Kidney (tissue), 14 donors: Measurements from ENCODE around the gene PRKAR1B. TPM values are rescaled to one million over a fixed set of nuclear protein-coding genes. Genes with fewer than 3 reads are reported as not detected.
A peak's percentile ranks its signal among the peaks of the same experiment; 100 is the strongest.

Source experiments
- DNase-seq, 5 donors: peaks; one replicate each; pipeline ENCODE4 v3.0.0-alpha.2; 2013 to 2020
- FAIRE-seq: peaks from 2 replicates; lab custom pipeline; 2012; peaks lifted over from hg19 to GRCh38; lab: Jason Lieb, UNC
- H3K27ac ChIP-seq, 2 donors: one replicate each; pipeline ENCODE4 v1.7.0; 2013; ENCODE audit warnings: low read depth in 2 of 2, low read length in 2 of 2, inconsistent platforms in 1 of 2
- H3K27me3 ChIP-seq: one replicate; pipeline ENCODE4 v1.7.1; 2013; ENCODE audit warnings: low read length, inconsistent platforms; ENCODE audit not compliant: control insufficient read depth, insufficient read depth
- H3K36me3 ChIP-seq, 3 donors: one replicate each; pipeline versions ENCODE4 v1.7.0 to v1.7.1; 2013; ENCODE audit warnings: low read length in 3 of 3, control low read depth in 1 of 3, inconsistent platforms in 1 of 3; ENCODE audit not compliant: insufficient read depth in 3 of 3, control insufficient read depth in 2 of 3
- H3K4me1 ChIP-seq, 3 donors: one replicate each; pipeline versions ENCODE4 v1.7.0 to v1.7.1; 2013; ENCODE audit warnings: low read length in 3 of 3, inconsistent platforms in 1 of 3, low read depth in 1 of 3; ENCODE audit not compliant: control insufficient read depth in 2 of 3, insufficient read depth in 2 of 3
- H3K4me3 ChIP-seq, 3 donors: one replicate each; pipeline versions ENCODE4 v1.7.0 to v1.8.1; 2013; ENCODE audit warnings: low read length in 3 of 3, control low read depth in 1 of 3, inconsistent platforms in 1 of 3
- H3K9ac ChIP-seq, 3 donors: one replicate each; pipeline versions ENCODE4 v1.7.0 to v1.7.1; 2013; ENCODE audit warnings: low read length in 3 of 3, control low read depth in 1 of 3, inconsistent platforms in 1 of 3
- H3K9me3 ChIP-seq, 3 donors: one replicate each; pipeline versions ENCODE4 v1.7.0 to v1.7.1; 2013; ENCODE audit warnings: low read length in 3 of 3, control low read depth in 1 of 3, inconsistent platforms in 1 of 3; ENCODE audit not compliant: control insufficient read depth in 2 of 3, insufficient read depth in 1 of 3
- intact Hi-C: fragments of 100-400 bp; cut with DNase I; formaldehyde crosslinking; loops from one replicate; pipeline ENCODE4 v1.11.1; 2022
- polyA plus RNA-seq: library from polyadenylated mRNA; stranded (reverse); fragments of 350-450 nt; fragmentation: Illumina TruSeq; extraction: RNeasy Lipid Tissue Mini Kit (QIAGEN cat#74804); gene quantifications from one replicate; pipeline ENCODE4 v1.2.3, GENCODE V29; 2014; ENCODE audit warnings: low read depth, low replicate concordance; ENCODE audit not compliant: insufficient read depth
- total RNA-seq: library from RNA; stranded (reverse); fragmentation: NEBNext Ultra II Directional; extraction: Animal tissue kit (Norgen Biotek cat#: 25700); gene quantifications from one replicate; pipeline ENCODE4 v1.2.1, GENCODE V29; 2021
- TF ChIP-seq, protein P1 (sequence below): IDR thresholded peaks from 3 replicates; pipeline ENCODE4 v1.5.1; 2012; ENCODE audit warnings: mild to moderate bottlenecking, moderate library complexity, borderline replicate concordance; ENCODE audit not compliant: insufficient read depth; ENCODE audit errors: extremely low read depth
- donor health status: control.
- donor health status: control.
- donor health status: control.
- donor health status: control.
- donor health status: control.
- donor health status: DM: yes; HTN: yes; CAD: no.
- donor health status: Normal renal cell carcinoma (clear cell type).

PRKAR1B gene
- total and polyA plus RNA-seq, 2 donors from 2014 or later = 15.9 to 21.4 TPM

DNA sequence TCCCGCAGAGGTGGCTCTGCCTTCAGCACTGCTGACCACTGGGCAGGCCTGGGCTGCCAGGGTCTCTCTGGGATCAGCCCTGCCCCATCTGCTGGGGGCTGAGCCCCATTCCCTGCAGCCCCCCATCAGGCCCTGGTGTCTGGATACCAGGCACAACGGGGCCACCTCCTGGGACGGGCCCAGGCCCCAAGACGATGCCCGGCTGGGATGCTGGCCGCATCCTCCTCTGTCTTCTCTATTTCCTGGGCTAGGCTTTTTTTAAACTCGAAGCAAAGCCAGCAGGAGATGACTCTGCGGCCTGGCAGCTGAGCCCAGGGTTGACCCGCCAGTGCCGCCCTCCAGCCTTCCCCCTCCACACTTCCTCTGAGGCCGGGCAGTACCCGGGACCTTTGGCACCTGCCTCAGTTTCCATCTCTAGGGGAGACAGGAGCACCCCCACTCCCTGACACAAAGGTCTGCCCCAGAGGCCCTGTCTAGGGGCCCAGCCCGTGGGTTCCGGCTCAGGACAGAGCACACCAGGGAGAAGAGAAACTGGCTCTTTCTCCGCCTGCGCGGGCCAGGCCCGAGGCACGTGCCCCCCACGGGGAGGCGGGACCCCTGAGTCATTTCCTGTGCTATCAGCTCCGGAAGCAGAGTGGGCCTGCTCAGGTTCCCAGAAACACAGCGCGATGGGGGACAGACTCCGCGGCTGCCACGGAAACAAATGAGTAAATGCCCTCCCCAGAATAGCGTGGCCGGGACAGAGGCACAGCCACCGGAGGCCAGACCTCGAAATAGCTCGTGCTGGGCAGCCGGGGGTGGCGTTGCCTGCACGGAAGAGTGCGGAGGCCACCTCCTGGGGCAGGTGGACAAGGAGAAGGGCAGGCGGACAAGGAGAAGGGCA, 122.8 kb downstream of the PRKAR1B start:
- no peaks in the 10 kb centered on the region for H3K27me3 ChIP-seq
- H3K4me1 ChIP-seq = peaks cover 0 to 24% (median 2%) of the 10 kb centered on the region in 3 donors
- TF ChIP-seq, protein P1, sequence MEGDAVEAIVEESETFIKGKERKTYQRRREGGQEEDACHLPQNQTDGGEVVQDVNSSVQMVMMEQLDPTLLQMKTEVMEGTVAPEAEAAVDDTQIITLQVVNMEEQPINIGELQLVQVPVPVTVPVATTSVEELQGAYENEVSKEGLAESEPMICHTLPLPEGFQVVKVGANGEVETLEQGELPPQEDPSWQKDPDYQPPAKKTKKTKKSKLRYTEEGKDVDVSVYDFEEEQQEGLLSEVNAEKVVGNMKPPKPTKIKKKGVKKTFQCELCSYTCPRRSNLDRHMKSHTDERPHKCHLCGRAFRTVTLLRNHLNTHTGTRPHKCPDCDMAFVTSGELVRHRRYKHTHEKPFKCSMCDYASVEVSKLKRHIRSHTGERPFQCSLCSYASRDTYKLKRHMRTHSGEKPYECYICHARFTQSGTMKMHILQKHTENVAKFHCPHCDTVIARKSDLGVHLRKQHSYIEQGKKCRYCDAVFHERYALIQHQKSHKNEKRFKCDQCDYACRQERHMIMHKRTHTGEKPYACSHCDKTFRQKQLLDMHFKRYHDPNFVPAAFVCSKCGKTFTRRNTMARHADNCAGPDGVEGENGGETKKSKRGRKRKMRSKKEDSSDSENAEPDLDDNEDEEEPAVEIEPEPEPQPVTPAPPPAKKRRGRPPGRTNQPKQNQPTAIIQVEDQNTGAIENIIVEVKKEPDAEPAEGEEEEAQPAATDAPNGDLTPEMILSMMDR = no peak
- FAIRE-seq (no peak), DNase-seq (peak in 4 of 5 donors; percentile 61 to 95 (median 75))
- H3K36me3 ChIP-seq = no peaks in the 10 kb centered on the region
- H3K9ac ChIP-seq = peak overlapping the region in 1 of 3 donors; percentile 56
- H3K4me3 ChIP-seq = no peak overlapping the region
- intact Hi-C loops = no loop called here
- H3K9me3 ChIP-seq = no peaks in the 10 kb centered on the region
- H3K27ac ChIP-seq = peak overlapping the region; percentile 88 to 91

DNA sequence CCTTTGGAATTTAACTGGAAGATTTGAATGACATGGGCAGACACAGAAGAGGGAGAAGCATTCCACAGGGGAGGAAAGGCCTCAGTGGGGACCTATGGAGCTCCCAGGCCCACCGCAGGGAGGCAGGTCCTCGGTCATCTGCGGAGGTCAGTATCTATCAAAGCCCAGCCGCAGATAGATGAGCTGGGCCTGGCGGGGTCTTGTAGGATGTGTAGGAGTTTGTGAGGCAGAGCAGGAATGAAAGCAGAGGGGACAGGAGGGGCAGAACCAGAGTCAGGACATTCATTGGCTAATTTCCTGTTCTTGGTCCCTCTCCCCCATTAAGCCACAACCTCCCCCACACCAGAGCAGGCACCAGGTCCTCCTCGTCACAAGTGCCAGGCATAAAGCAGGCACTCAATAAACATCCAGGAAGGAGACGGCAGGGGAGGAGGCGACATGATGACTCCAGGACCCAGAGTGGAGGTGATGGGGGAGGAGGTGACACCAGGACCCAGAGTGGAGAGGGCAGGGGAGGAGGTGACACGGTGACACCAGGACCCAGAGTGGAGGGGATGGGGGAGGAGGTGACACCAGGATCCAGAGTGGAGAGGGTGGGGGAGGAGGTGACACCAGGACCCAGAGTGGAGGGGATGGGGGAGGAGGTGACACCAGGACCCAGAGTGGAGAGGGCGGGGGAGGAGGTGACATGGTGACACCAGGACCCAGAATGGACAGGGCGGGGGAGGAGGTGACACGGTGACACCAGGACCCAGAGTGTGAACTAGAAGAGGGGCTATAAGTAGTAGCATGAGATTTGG, 123.7 kb downstream of the PRKAR1B start:
- H3K9ac ChIP-seq = peak overlapping the region in 1 of 3 donors; percentile 26
- FAIRE-seq = no peak
- intact Hi-C loops = no loop called here

DNA sequence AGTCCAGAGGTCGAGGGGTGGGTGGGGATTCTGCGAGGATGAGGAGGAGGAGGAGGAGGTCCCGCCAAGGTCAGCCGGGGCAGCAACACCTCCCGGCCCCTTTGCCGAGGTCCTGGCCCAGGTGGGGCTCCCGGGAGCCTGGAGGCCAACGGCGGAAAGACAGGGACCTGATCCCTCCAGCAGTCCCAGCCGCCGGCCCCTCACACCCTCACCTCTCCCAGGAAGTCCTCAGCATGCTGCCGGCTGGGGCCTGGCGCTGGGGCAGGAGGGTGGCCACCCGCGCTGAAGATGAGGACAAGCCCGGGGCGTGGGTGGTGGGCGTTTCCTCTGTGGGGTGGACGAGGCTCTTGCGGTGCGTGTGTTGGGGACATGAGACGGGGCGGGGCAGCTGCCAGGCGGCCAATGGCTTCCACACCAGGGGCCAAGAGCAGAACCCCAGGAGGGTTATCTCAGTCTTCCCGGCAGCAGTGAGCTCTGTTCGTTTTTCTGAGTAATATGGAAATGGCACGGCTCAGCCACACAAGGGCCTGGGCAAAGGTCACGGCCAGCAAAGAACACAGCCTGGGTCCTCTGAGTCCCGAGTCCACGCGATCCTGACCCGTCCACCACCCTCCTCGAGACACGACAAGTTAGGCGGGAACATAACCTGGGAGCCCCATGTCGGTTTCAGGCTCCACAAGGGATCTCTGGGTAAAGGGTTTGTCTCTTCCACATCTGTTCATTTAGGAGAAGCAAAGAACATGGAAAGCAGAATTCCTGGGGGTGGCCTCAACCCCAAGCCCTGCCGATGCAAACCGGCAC, 124.5 kb downstream of the PRKAR1B start:
- TF ChIP-seq, protein P1 = no peak
- H3K36me3 ChIP-seq = no peaks in the 10 kb centered on the region
- H3K4me1 ChIP-seq = peaks cover 0 to 16% (median 0%) of the 10 kb centered on the region in 3 donors
- no peak overlapping the region for H3K9ac ChIP-seq
- FAIRE-seq (no peak), DNase-seq (peak in 1 of 5 donors; percentile 83)
- H3K9me3 ChIP-seq = no peaks in the 10 kb centered on the region
- no peak overlapping the region for H3K4me3 ChIP-seq
- no peaks in the 10 kb centered on the region for H3K27me3 ChIP-seq
- H3K27ac ChIP-seq = peak overlapping the region; percentile 61 to 88
- intact Hi-C loops = no loop called here

More for the DNA sequence above, 123.7 kb downstream of the PRKAR1B start:
- Histone ChIP-seq H3K27me3 (no peaks in the 10 kb centered on the region), H3K36me3 (no peaks in the 10 kb centered on the region), H3K9me3 (no peaks in the 10 kb centered on the region), H3K4me3 (no peak overlapping the region), H3K27ac (peak overlapping the region; percentile 88 to 91), H3K4me1 (peaks cover 0 to 22% (median 2%) of the 10 kb centered on the region in 3 donors)
- TF ChIP-seq, protein P1 = no peak
- DNase-seq = peak in 1 of 5 donors; percentile 71
